ENCODE data around the gene CCDC190.
A peak's percentile ranks its signal among the peaks of the same experiment; 100 is the strongest.
"Not testable (repeated sequence)": the region's sequence is repeated elsewhere in the genome, so short reads cannot be mapped to it uniquely, and the experiment has no call there.

CCDC190 gene

GRCh38 chr1:162892906-162893611, 32.1 kb upstream of the CCDC190 start:
- no peak for DNase-seq (ENCODE audit: low spot score in 2 of 2)
- no peak overlapping the region for H3K4me3 ChIP-seq
- 0 out of 2 replicates have a peak, but pooled peaks cover 4% of the 10 kb centered on the region for H3K27me3 ChIP-seq (ENCODE audit: low read depth)
- in situ Hi-C loops (cut with MboI; ENCODE audit: low sequenced_read_pairs) = no loop called here
- H3K4me1 ChIP-seq = no peaks in the 10 kb centered on the region
- no peaks in the 10 kb centered on the region for H3K36me3 ChIP-seq (replicated peaks)
- no peaks in the 10 kb centered on the region for H3K9me3 ChIP-seq

- Histone ChIP-seq H3K4me1 (no peaks in the 10 kb centered on the region), H3K27me3 (ENCODE audit: low read depth) (0 out of 2 replicates have a peak, but pooled peaks cover 4% of the 10 kb centered on the region), H3K9me3 (no peaks in the 10 kb centered on the region), H3K4me3 (no peak overlapping the region), H3K36me3 (replicated peaks) (no peaks in the 10 kb centered on the region)
- no peak for DNase-seq (ENCODE audit: low spot score in 2 of 2)
- in situ Hi-C loops (cut with MboI; ENCODE audit: low sequenced_read_pairs) = no loop called here
Measured at GRCh38 chr1:162889989-162890388, 29.0 kb upstream of the CCDC190 start.

GRCh38 chr1:162886705-162887104, 25.7 kb upstream of the CCDC190 start:
- in situ Hi-C loops (cut with MboI; ENCODE audit: low sequenced_read_pairs) = no loop called here

GRCh38 chr1:162885265-162885664, 24.3 kb upstream of the CCDC190 start:
- no peak for DNase-seq (ENCODE audit: low spot score in 2 of 2)
- in situ Hi-C loops (cut with MboI; ENCODE audit: low sequenced_read_pairs) = no loop called here
- Histone ChIP-seq H3K36me3 (replicated peaks) (no peaks in the 10 kb centered on the region), H3K27me3 (ENCODE audit: low read depth) (peaks cover 4% of the 10 kb centered on the region; the same call in 1 of the 2 replicates), H3K4me3 (no peak overlapping the region), H3K4me1 (no peaks in the 10 kb centered on the region), H3K9me3 (no peaks in the 10 kb centered on the region)

More at GRCh38 chr1:162886705-162887104, 25.7 kb upstream of the CCDC190 start:
- Histone ChIP-seq H3K27me3 (ENCODE audit: low read depth) (no peaks in the 10 kb centered on the region), H3K4me1 (no peaks in the 10 kb centered on the region), H3K4me3 (no peak overlapping the region), H3K9me3 (no peaks in the 10 kb centered on the region), H3K36me3 (replicated peaks) (no peaks in the 10 kb centered on the region)
- no peak for DNase-seq (ENCODE audit: low spot score in 2 of 2)

GRCh38 chr1:162884831-162885230, 23.9 kb upstream of the CCDC190 start:
- H3K4me3 ChIP-seq = no peak overlapping the region
- no peaks in the 10 kb centered on the region for H3K36me3 ChIP-seq (replicated peaks)
- no peak for DNase-seq (ENCODE audit: low spot score in 2 of 2)
- no peaks in the 10 kb centered on the region for H3K9me3 ChIP-seq
- peaks cover 4% of the 10 kb centered on the region; the same call in 1 of the 2 replicates for H3K27me3 ChIP-seq (ENCODE audit: low read depth)
- H3K4me1 ChIP-seq = no peaks in the 10 kb centered on the region
- in situ Hi-C loops (cut with MboI; ENCODE audit: low sequenced_read_pairs) = no loop called here

- in situ Hi-C loops (cut with MboI; ENCODE audit: low sequenced_read_pairs) = no loop called here
- Histone ChIP-seq H3K36me3 (replicated peaks) (no peaks in the 10 kb centered on the region), H3K4me3 (no peak overlapping the region), H3K9me3 (no peaks in the 10 kb centered on the region), H3K27me3 (ENCODE audit: low read depth) (peaks cover 7% of the 10 kb centered on the region; the same call in 1 of the 2 replicates), H3K4me1 (no peaks in the 10 kb centered on the region)
- DNase-seq (ENCODE audit: low spot score in 2 of 2) = no peak
Measured at GRCh38 chr1:162882248-162882674, 21.3 kb upstream of the CCDC190 start.

- in situ Hi-C loops (cut with MboI; ENCODE audit: low sequenced_read_pairs) = no loop called here
Measured at GRCh38 chr1:162881590-162881989, 20.6 kb upstream of the CCDC190 start.

GRCh38 chr1:162880617-162881016, 19.6 kb upstream of the CCDC190 start:
- H3K9me3 ChIP-seq; in situ Hi-C loops (cut with MboI; ENCODE audit: low sequenced_read_pairs); DNase-seq (ENCODE audit: low spot score in 2 of 2); H3K4me3 ChIP-seq; H3K36me3 ChIP-seq (replicated peaks); H3K27me3 ChIP-seq (ENCODE audit: low read depth); H3K4me1 ChIP-seq: not testable (repeated sequence)

More at GRCh38 chr1:162881590-162881989, 20.6 kb upstream of the CCDC190 start:
- DNase-seq (ENCODE audit: low spot score in 2 of 2) = no peak
- no peaks in the 10 kb centered on the region for H3K4me1 ChIP-seq
- no peak overlapping the region for H3K4me3 ChIP-seq
- H3K27me3 ChIP-seq (ENCODE audit: low read depth) = peaks cover 7% of the 10 kb centered on the region; the same call in 1 of the 2 replicates
- no peaks in the 10 kb centered on the region for H3K36me3 ChIP-seq (replicated peaks)
- no peaks in the 10 kb centered on the region for H3K9me3 ChIP-seq

GRCh38 chr1:162878000-162878596, 17.1 kb upstream of the CCDC190 start:
- H3K27me3 ChIP-seq (ENCODE audit: low read depth) = peaks cover 7% of the 10 kb centered on the region; the same call in 1 of the 2 replicates
- no peak overlapping the region for H3K4me3 ChIP-seq
- H3K9me3 ChIP-seq = no peaks in the 10 kb centered on the region
- H3K4me1 ChIP-seq = no peaks in the 10 kb centered on the region
- DNase-seq (ENCODE audit: low spot score in 2 of 2) = peak; percentile 30 to 70
- H3K36me3 ChIP-seq (replicated peaks) = no peaks in the 10 kb centered on the region
- in situ Hi-C loops (cut with MboI; ENCODE audit: low sequenced_read_pairs) = loop anchor here (10.0 kb wide), 1 partner anchor 297 kb away; no protein-coding TSS in a partner anchor

- in situ Hi-C loops (cut with MboI; ENCODE audit: low sequenced_read_pairs) = loop anchor here (10.0 kb wide), 1 partner anchor 297 kb away; no protein-coding TSS in a partner anchor
- no peak for DNase-seq (ENCODE audit: low spot score in 2 of 2)
- Histone ChIP-seq H3K4me1 (no peaks in the 10 kb centered on the region), H3K9me3 (no peaks in the 10 kb centered on the region), H3K36me3 (replicated peaks) (no peaks in the 10 kb centered on the region), H3K27me3 (ENCODE audit: low read depth) (peaks cover 7% of the 10 kb centered on the region; the same call in 1 of the 2 replicates), H3K4me3 (no peak overlapping the region)
Measured at GRCh38 chr1:162877412-162877811, 16.4 kb upstream of the CCDC190 start.

GRCh38 chr1:162876751-162877150, 15.8 kb upstream of the CCDC190 start:
- Histone ChIP-seq H3K9me3 (no peaks in the 10 kb centered on the region), H3K27me3 (ENCODE audit: low read depth) (peaks cover 7% of the 10 kb centered on the region; the same call in 1 of the 2 replicates), H3K36me3 (replicated peaks) (no peaks in the 10 kb centered on the region), H3K4me1 (no peaks in the 10 kb centered on the region), H3K4me3 (no peak overlapping the region)
- in situ Hi-C loops (cut with MboI; ENCODE audit: low sequenced_read_pairs) = loop anchor here (10.0 kb wide), 1 partner anchor 298 kb away; no protein-coding TSS in a partner anchor
- no peak for DNase-seq (ENCODE audit: low spot score in 2 of 2)

GRCh38 chr1:162873671-162874666, 13.0 kb upstream of the CCDC190 start:
- DNase-seq (ENCODE audit: low spot score in 2 of 2) = no peak
- in situ Hi-C loops (cut with MboI; ENCODE audit: low sequenced_read_pairs) = loop anchor here (10.0 kb wide), 1 partner anchor 301 kb away; no protein-coding TSS in a partner anchor

GRCh38 chr1:162872981-162873380, 12.0 kb upstream of the CCDC190 start:
- DNase-seq (ENCODE audit: low spot score in 2 of 2) = no peak
- no peaks in the 10 kb centered on the region for H3K4me1 ChIP-seq
- in situ Hi-C loops (cut with MboI; ENCODE audit: low sequenced_read_pairs) = loop anchor here (10.0 kb wide), 1 partner anchor 302 kb away; no protein-coding TSS in a partner anchor
- H3K4me3 ChIP-seq = no peak overlapping the region
- no peaks in the 10 kb centered on the region for H3K36me3 ChIP-seq (replicated peaks)
- no peaks in the 10 kb centered on the region for H3K27me3 ChIP-seq (ENCODE audit: low read depth)
- H3K9me3 ChIP-seq = no peaks in the 10 kb centered on the region

More at GRCh38 chr1:162873671-162874666, 13.0 kb upstream of the CCDC190 start:
- Histone ChIP-seq H3K4me3 (no peak overlapping the region), H3K9me3 (no peaks in the 10 kb centered on the region), H3K36me3 (replicated peaks) (no peaks in the 10 kb centered on the region), H3K27me3 (ENCODE audit: low read depth) (peaks cover 3% of the 10 kb centered on the region; the same call in 1 of the 2 replicates), H3K4me1 (no peaks in the 10 kb centered on the region)
